ENCODE measurements around the gene TM7SF3.

The TM7SF3 gene

GRCh38 chr12:27014085-27014858 is at the start of gene TM7SF3:
Gene TM7SF3, minus strand, starts transcription at chr12:27014384. Its CDS starts 216 bp downstream, at chr12:27014168.
- DNase-seq (ENCODE audit: low read depth), result peak; percentile 91
- H3K4me3 ChIP-seq (replicated peaks; ENCODE audit: low read depth, low read length), result peak within 1 kb of the TSS; percentile 96
- TF ChIP-seq CTCF (IDR thresholded peaks at IDR 0.05; ENCODE audit: low read length, missing control alignments), result peak; percentile 55

- no peak overlapping the region for H3K4me3 ChIP-seq (replicated peaks; ENCODE audit: low read depth, low read length)
- no peak for TF ChIP-seq CTCF (IDR thresholded peaks at IDR 0.05; ENCODE audit: low read length, missing control alignments)
- no peak for DNase-seq (ENCODE audit: low read depth)
Measured at GRCh38 chr12:27063250-27063851, 49.2 kb upstream of the TM7SF3 start.

- H3K4me3 ChIP-seq (replicated peaks; ENCODE audit: low read depth, low read length), result no peak overlapping the region
- no peak for DNase-seq (ENCODE audit: low read depth)
- TF ChIP-seq CTCF (IDR thresholded peaks at IDR 0.05; ENCODE audit: low read length, missing control alignments), result no peak
Measured at GRCh38 chr12:27061317-27061716, 47.1 kb upstream of the TM7SF3 start.

GRCh38 chr12:27060740-27061139 is 46.6 kb upstream of the TM7SF3 start:
- TF ChIP-seq CTCF (IDR thresholded peaks at IDR 0.05; ENCODE audit: low read length, missing control alignments), result no peak
- H3K4me3 ChIP-seq (replicated peaks; ENCODE audit: low read depth, low read length), result no peak overlapping the region
- peak; percentile 53 for DNase-seq (ENCODE audit: low read depth)

- H3K4me3 ChIP-seq (replicated peaks; ENCODE audit: low read depth, low read length), result no peak overlapping the region
- DNase-seq (ENCODE audit: low read depth), result no peak
- no peak for TF ChIP-seq CTCF (IDR thresholded peaks at IDR 0.05; ENCODE audit: low read length, missing control alignments)
Measured at GRCh38 chr12:27057543-27057942, 43.4 kb upstream of the TM7SF3 start.

- no peak overlapping the region for H3K4me3 ChIP-seq (replicated peaks; ENCODE audit: low read depth, low read length)
- TF ChIP-seq CTCF (IDR thresholded peaks at IDR 0.05; ENCODE audit: low read length, missing control alignments), result no peak
- no peak for DNase-seq (ENCODE audit: low read depth)
Measured at GRCh38 chr12:27055966-27056365, 41.8 kb upstream of the TM7SF3 start.

Measured in fibroblast of pulmonary artery (primary cell).